Mammary microvascular endothelial cell (primary cell): ENCODE results near the gene KMT2D. TPM values are rescaled to one million over a fixed set of nuclear protein-coding genes. Genes with fewer than 3 reads are reported as not detected.

Experiments used
- total RNA-seq: library from RNA; depleted of rRNA; stranded (reverse); fragments of >200 nt; gene quantifications from 2 replicates; pipeline ENCODE4 v1.2.3, GENCODE V29; 2015

The KMT2D gene, protein sequence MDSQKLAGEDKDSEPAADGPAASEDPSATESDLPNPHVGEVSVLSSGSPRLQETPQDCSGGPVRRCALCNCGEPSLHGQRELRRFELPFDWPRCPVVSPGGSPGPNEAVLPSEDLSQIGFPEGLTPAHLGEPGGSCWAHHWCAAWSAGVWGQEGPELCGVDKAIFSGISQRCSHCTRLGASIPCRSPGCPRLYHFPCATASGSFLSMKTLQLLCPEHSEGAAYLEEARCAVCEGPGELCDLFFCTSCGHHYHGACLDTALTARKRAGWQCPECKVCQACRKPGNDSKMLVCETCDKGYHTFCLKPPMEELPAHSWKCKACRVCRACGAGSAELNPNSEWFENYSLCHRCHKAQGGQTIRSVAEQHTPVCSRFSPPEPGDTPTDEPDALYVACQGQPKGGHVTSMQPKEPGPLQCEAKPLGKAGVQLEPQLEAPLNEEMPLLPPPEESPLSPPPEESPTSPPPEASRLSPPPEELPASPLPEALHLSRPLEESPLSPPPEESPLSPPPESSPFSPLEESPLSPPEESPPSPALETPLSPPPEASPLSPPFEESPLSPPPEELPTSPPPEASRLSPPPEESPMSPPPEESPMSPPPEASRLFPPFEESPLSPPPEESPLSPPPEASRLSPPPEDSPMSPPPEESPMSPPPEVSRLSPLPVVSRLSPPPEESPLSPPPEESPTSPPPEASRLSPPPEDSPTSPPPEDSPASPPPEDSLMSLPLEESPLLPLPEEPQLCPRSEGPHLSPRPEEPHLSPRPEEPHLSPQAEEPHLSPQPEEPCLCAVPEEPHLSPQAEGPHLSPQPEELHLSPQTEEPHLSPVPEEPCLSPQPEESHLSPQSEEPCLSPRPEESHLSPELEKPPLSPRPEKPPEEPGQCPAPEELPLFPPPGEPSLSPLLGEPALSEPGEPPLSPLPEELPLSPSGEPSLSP (N-terminal part only)
- 15.9 and 39.8 TPM in 2 replicates for total RNA-seq

GRCh38 chr12:49060237-49061156 is at the start of gene KMT2D:
Gene KMT2D, minus strand, starts transcription at chr12:49060794. Its CDS starts 5,470 bp downstream, at chr12:49055324.

DNA sequence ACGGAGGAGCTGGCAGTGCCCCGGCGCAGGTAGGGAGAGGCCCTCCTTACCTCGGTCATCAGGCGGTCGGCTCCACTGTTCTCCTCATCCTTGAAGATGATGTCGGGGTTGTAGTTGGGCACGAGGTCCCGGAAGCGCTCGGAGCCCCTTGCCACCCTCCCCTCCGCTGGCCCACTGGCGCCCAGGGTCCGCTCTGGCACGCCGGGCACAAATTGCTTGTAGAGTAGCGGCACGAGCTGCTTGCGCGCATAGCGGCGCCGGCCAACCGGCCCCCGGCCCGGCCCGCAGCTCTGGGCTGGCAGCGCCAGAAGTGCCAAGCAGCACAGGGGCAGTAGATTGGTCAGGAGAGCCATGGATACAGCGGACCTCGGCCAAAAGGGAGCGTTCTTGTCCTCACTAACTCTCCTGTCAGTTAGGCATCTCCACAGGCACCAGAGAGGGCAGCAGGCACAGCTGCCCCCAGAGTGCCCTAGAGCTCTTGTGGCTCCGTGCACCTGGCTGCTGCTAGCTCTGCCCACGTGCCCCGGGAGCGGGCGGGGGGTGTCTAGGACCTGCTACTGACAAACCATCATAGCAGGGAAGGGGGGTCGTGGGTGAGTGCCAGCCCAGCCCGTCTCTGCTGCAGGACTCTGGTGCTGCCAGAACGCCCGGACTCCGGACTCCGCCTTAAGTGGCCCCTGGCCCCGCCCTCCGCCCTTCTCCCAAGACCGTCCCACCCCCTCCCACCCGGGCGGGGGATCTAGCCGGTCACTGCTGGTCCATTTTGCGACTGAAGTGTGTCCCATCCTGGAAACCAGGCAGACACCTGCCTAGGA is 33.8 kb upstream of the KMT2D start, which contains the start of gene DHH:
TSS of gene DHH (minus strand) at position 642 of the 815 bp plus-strand sequence. CDS start at position 353, 289 bp downstream.

DNA sequence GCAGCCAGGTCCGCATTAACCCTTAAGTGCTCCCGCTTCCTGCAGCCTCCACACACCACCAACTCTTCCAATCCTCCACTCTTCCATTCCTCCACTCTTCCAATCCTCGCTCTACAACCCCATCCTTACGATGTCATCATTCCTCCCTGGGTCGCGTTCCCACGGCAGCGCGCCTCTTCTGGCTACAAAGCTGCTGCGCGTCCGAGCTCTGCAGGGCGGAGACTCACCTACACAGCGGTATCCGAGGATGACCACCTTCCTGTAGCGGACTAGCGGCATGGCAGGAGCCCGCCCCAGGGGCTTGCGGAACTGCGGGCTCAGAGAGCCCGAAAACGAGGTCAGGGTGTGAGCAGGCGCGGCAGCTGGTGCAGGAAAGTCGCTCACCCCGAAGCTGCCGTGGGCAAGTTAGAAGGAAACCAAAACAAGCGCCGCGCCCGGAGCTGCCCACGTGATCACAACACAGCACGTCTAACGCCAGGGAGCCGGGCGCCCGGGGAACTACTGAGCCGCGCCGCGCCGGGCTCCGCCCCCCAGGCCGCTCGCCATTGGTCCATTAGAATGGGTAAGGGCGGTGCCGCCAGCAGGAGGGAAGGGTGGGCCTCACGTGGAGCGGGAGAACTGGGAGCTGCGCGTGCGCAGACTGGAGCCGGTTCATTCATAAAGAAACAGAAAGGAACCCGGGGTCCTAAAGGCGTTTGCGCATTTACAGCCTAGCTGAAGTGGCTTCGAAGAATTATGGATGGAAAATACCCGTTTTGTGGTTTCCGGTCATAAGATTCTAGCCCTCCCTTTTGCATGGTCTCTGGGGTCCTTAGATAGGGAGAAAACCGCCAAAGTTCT is 9.1 kb upstream of the KMT2D start, which contains the start of gene RHEBL1:
TSS of gene RHEBL1 (minus strand) at position 473 of the 840 bp plus-strand sequence. CDS start at position 279, 194 bp downstream.

DNA sequence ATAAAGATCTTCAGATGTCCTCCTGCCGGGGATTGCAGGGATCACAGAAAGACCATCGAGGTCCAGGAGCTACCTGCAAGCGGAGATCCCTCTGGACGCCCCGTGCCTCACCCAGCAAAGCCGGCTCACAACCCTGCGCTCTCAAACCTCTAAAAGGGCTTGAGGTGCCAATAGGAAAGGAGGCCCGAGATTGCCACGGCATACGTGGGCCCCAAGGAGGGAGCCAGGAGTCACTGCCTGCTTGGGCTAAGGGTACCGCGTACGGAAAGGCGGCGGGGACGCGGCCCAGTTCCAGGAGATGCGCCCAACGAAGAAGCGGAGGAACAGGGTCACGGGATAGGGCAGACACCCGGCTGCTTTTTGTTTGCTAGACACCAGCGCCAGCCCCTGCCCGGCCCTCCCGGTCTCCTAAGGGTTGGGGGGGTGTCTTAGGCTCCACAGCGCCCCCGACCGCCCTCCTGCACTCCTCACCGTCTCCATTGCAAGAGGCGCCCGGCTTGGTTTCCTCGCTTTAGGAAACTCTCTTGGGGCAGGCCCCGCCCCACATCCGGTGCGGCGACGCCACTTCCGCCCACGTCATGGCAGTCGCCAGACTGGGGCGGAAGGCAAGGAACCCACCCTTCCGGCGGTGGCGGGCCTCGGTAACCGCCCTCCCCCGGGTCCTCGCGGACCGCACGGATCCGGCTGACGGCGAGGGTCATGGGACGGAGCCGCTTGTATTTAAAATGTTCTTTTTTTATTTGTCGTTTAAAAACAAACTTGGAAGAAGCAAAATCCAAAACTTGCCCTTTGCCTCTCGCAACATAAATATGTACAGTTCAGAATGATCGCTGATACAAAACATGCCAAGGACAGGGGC is 42.1 kb downstream of the KMT2D start, which contains the start of gene PRKAG1:
TSS of gene PRKAG1 (minus strand) at position 516 of the 859 bp plus-strand sequence. CDS start at position 480, 36 bp downstream.

Other genes with a start within 250 kb of the KMT2D start
- gene CACNB3, start 242.3 kb downstream of the KMT2D start, total RNA-seq: 9.0 and 19.5 TPM in 2 replicates
- 73.7 and 74.7 TPM in 2 replicates for gene DDX23, start 208.6 kb downstream of the KMT2D start, total RNA-seq
- 4.1 and 5.3 TPM in 2 replicates for gene RND1, start 194.9 kb downstream of the KMT2D start, total RNA-seq
- gene FKBP11, start 135.3 kb downstream of the KMT2D start, total RNA-seq: 25.8 and 28.5 TPM in 2 replicates
- 109 and 119 TPM in 2 replicates for gene ARF3, start 103.3 kb downstream of the KMT2D start, total RNA-seq
- not detected in 2 replicates for gene WNT10B, start 89.1 kb downstream of the KMT2D start, total RNA-seq
- not detected in 2 replicates for gene WNT1, start 82.5 kb downstream of the KMT2D start, total RNA-seq
- under 0.01 TPM in 1 of 2 replicates, not detected in the other for gene DDN, start 61.4 kb downstream of the KMT2D start, total RNA-seq
- gene PRKAG1, start 42.0 kb downstream of the KMT2D start, total RNA-seq: 39.6 and 41.2 TPM in 2 replicates
- 5.4 and 6.9 TPM in 2 replicates for gene RHEBL1, start 9.2 kb upstream of the KMT2D start, total RNA-seq
- 3.5 and 4.4 TPM in 2 replicates for gene DHH, start 34.0 kb upstream of the KMT2D start, total RNA-seq
- 32.2 and 51.6 TPM in 2 replicates for gene LMBR1L, start 50.1 kb upstream of the KMT2D start, total RNA-seq
- gene TUBA1B, start 70.6 kb upstream of the KMT2D start, total RNA-seq: 3,914 and 4,040 TPM in 2 replicates
- 773 and 887 TPM in 2 replicates for gene TUBA1A, start 128.3 kb upstream of the KMT2D start, total RNA-seq
- gene TUBA1C, start 204.3 kb upstream of the KMT2D start, total RNA-seq: 1,170 and 1,280 TPM in 2 replicates
- not detected in 2 replicates for gene PRPH, start 234.4 kb upstream of the KMT2D start, total RNA-seq